ENCODE measurements around the gene LRP10. TPM values are rescaled to one million over a fixed set of nuclear protein-coding genes. Genes with fewer than 3 reads are reported as not detected.

Gene LRP10
- total and polyA plus RNA-seq, 2 experiments from 2014 or later: 161 to 202 TPM

GRCh38 chr14:22835505-22835904 is 36.0 kb upstream of the LRP10 start:
- no peak overlapping the region for H3K4me3 ChIP-seq
- peaks cover 34% of the 10 kb centered on the region for H3F3A ChIP-seq (ENCODE audit: insufficient read depth)
- H3K9me3 ChIP-seq (ENCODE audit: low read depth): no peaks in the 10 kb centered on the region
- no peak for DNase-seq
- H2AFZ ChIP-seq: 0 out of 2 replicates have a peak overlapping the region, but pooled peaks have one; percentile 1
- no peak for TF ChIP-seq EZH2 (IDR thresholded peaks at IDR 0.05; ENCODE audit: insufficient read depth, poor library complexity, severe bottlenecking)
- no peak for TF ChIP-seq EZH2phosphoT487 (IDR thresholded peaks at IDR 0.05; ENCODE audit: insufficient read depth, low read depth)
- H3K9ac ChIP-seq: peak overlapping the region; percentile 99
- in situ Hi-C loops (cut with MboI): no loop called here
- no peaks in the 10 kb centered on the region for H4K20me1 ChIP-seq (ENCODE audit: insufficient read depth)
- peaks cover 25% of the 10 kb centered on the region for H3K4me1 ChIP-seq (ENCODE audit: insufficient read depth)
- no peaks in the 10 kb centered on the region for H3K27me3 ChIP-seq (replicated peaks; ENCODE audit: insufficient read depth)
- no peaks in the 10 kb centered on the region for H3K9me2 ChIP-seq (ENCODE audit: insufficient read depth)
- H3K79me2 ChIP-seq (ENCODE audit: insufficient read depth): peaks cover 76% of the 10 kb centered on the region
- WGBS, 2 experiments (ENCODE audit: low coverage in 1 of 2, low lambda C conversion rate in 2 of 2, missing lambda C conversion rate in 2 of 2): 79% methylated on average over 3 of the region's 3 CpGs
- no peaks in the 10 kb centered on the region for H3K36me3 ChIP-seq (ENCODE audit: low read depth)
- no peak overlapping the region for H3K4me2 ChIP-seq (ENCODE audit: unreplicated experiment)
- peak overlapping the region; percentile 94 for H3K27ac ChIP-seq

GRCh38 chr14:22836301-22837113 is 35.0 kb upstream of the LRP10 start, which contains the start of gene MMP14:
TSS of gene MMP14 (plus strand) at chr14:22836585. CDS start at chr14:22836818, 233 bp downstream.
- 0 to 1% methylated on average over 39 to 45 of the region's 46 CpGs for WGBS, 2 experiments (ENCODE audit: low coverage in 1 of 2, low lambda C conversion rate in 2 of 2, missing lambda C conversion rate in 2 of 2)
- Histone ChIP-seq H3K9me2 (ENCODE audit: insufficient read depth) (no peaks in the 10 kb centered on the region), H2AFZ (0 out of 2 replicates have a peak within 1 kb of the TSS, but pooled peaks have one; percentile 1), H3K27ac (peak within 1 kb of the TSS; percentile 94), H3K9me3 (ENCODE audit: low read depth) (no peaks in the 10 kb centered on the region), H4K20me1 (ENCODE audit: insufficient read depth) (no peaks in the 10 kb centered on the region), H3F3A (ENCODE audit: insufficient read depth) (peaks cover 44% of the 10 kb centered on the region), H3K27me3 (replicated peaks; ENCODE audit: insufficient read depth) (no peaks in the 10 kb centered on the region), H3K9ac (peak within 1 kb of the TSS; percentile 99), H3K4me1 (ENCODE audit: insufficient read depth) (peaks cover 31% of the 10 kb centered on the region), H3K79me2 (ENCODE audit: insufficient read depth) (peaks cover 76% of the 10 kb centered on the region), H3K4me3 (peak within 1 kb of the TSS; percentile 88), H3K36me3 (ENCODE audit: low read depth) (peaks cover 8% of the 10 kb centered on the region), H3K4me2 (ENCODE audit: unreplicated experiment) (peak within 1 kb of the TSS; percentile 96)
- TF ChIP-seq EZH2 (IDR thresholded peaks at IDR 0.05; ENCODE audit: insufficient read depth, poor library complexity, severe bottlenecking) (no peak), EZH2phosphoT487 (IDR thresholded peaks at IDR 0.05; ENCODE audit: insufficient read depth, low read depth) (no peak)
- in situ Hi-C loops (cut with MboI): no loop called here
- DNase-seq: peak; percentile 94

GRCh38 chr14:22837114-22837749 is 34.3 kb upstream of the LRP10 start:
- H3K4me2 ChIP-seq (ENCODE audit: unreplicated experiment): peak overlapping the region; percentile 96
- no peak overlapping the region for H2AFZ ChIP-seq
- 1% methylated on average over 47 to 57 of the region's 57 CpGs for WGBS, 2 experiments (ENCODE audit: low coverage in 1 of 2, low lambda C conversion rate in 2 of 2, missing lambda C conversion rate in 2 of 2)
- DNase-seq: peak; percentile 81
- H3K27me3 ChIP-seq (replicated peaks; ENCODE audit: insufficient read depth): no peaks in the 10 kb centered on the region
- peaks cover 51% of the 10 kb centered on the region for H3F3A ChIP-seq (ENCODE audit: insufficient read depth)
- peak overlapping the region; percentile 94 for H3K27ac ChIP-seq
- H3K9me3 ChIP-seq (ENCODE audit: low read depth): no peaks in the 10 kb centered on the region
- no peaks in the 10 kb centered on the region for H4K20me1 ChIP-seq (ENCODE audit: insufficient read depth)
- no peaks in the 10 kb centered on the region for H3K9me2 ChIP-seq (ENCODE audit: insufficient read depth)
- peaks cover 15% of the 10 kb centered on the region for H3K36me3 ChIP-seq (ENCODE audit: low read depth)
- H3K79me2 ChIP-seq (ENCODE audit: insufficient read depth): peaks cover 76% of the 10 kb centered on the region
- H3K4me3 ChIP-seq: peak overlapping the region; percentile 88
- in situ Hi-C loops (cut with MboI): no loop called here
- TF ChIP-seq EZH2phosphoT487 (IDR thresholded peaks at IDR 0.05; ENCODE audit: insufficient read depth, low read depth) (no peak), EZH2 (IDR thresholded peaks at IDR 0.05; ENCODE audit: insufficient read depth, poor library complexity, severe bottlenecking) (no peak)
- peaks cover 38% of the 10 kb centered on the region for H3K4me1 ChIP-seq (ENCODE audit: insufficient read depth)
- peak overlapping the region; percentile 99 for H3K9ac ChIP-seq

GRCh38 chr14:22837750-22838538 is 33.6 kb upstream of the LRP10 start:
- WGBS, 2 experiments (ENCODE audit: low coverage in 1 of 2, low lambda C conversion rate in 2 of 2, missing lambda C conversion rate in 2 of 2): 0 to 2% methylated on average over 17 to 24 of the region's 25 CpGs
- in situ Hi-C loops (cut with MboI): no loop called here
- Histone ChIP-seq H3K27ac (peak overlapping the region; percentile 94), H2AFZ (no peak overlapping the region), H3K9me2 (ENCODE audit: insufficient read depth) (no peaks in the 10 kb centered on the region), H3K4me3 (peak overlapping the region; percentile 88), H3F3A (ENCODE audit: insufficient read depth) (peaks cover 58% of the 10 kb centered on the region), H4K20me1 (ENCODE audit: insufficient read depth) (no peaks in the 10 kb centered on the region), H3K9me3 (ENCODE audit: low read depth) (no peaks in the 10 kb centered on the region), H3K27me3 (replicated peaks; ENCODE audit: insufficient read depth) (no peaks in the 10 kb centered on the region), H3K9ac (peak overlapping the region; percentile 99), H3K36me3 (ENCODE audit: low read depth) (peaks cover 21% of the 10 kb centered on the region), H3K4me2 (ENCODE audit: unreplicated experiment) (peak overlapping the region; percentile 96), H3K79me2 (ENCODE audit: insufficient read depth) (peaks cover 76% of the 10 kb centered on the region), H3K4me1 (ENCODE audit: insufficient read depth) (peaks cover 44% of the 10 kb centered on the region)
- DNase-seq: peak; percentile 74
- TF ChIP-seq EZH2 (IDR thresholded peaks at IDR 0.05; ENCODE audit: insufficient read depth, poor library complexity, severe bottlenecking): no peak
